Astrocyte (in vitro differentiated cells and primary cell): ENCODE data around the gene OR5AP2.

Source experiments
- EZH2 ChIP-seq: IDR thresholded peaks from 2 replicates; pipeline ENCODE4 v1.6.1; 2012; ENCODE audit warnings: mild to moderate bottlenecking, low read length, inconsistent platforms; ENCODE audit not compliant: insufficient read depth
- TF ChIP-seq, protein P1 (sequence below): IDR thresholded peaks from 2 replicates; pipeline ENCODE4 v1.5.1; 2011; ENCODE audit warnings: low read depth, mild to moderate bottlenecking, inconsistent platforms, low read length, moderate library complexity; ENCODE audit not compliant: insufficient read depth

DNA sequence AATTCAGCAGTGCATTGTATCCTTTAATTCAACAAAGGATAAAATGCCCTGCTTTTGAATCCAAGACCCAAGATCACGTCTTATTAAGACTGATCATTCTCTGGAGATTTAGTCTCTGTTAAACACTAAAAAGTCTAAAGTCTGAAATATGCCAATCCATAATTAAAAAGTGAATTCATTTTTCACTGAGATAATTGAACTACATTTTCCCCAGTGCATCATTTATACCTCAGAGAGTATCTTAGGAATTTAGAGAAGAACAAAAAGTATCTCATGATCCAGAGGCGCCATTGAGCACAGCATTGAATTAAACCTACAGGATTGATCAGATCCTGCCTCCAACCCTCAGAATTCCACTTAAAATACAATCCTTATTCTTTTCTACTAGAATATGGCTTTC is 5.4 kb downstream of the OR5AP2 start:
- TF ChIP-seq, protein P1, sequence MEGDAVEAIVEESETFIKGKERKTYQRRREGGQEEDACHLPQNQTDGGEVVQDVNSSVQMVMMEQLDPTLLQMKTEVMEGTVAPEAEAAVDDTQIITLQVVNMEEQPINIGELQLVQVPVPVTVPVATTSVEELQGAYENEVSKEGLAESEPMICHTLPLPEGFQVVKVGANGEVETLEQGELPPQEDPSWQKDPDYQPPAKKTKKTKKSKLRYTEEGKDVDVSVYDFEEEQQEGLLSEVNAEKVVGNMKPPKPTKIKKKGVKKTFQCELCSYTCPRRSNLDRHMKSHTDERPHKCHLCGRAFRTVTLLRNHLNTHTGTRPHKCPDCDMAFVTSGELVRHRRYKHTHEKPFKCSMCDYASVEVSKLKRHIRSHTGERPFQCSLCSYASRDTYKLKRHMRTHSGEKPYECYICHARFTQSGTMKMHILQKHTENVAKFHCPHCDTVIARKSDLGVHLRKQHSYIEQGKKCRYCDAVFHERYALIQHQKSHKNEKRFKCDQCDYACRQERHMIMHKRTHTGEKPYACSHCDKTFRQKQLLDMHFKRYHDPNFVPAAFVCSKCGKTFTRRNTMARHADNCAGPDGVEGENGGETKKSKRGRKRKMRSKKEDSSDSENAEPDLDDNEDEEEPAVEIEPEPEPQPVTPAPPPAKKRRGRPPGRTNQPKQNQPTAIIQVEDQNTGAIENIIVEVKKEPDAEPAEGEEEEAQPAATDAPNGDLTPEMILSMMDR: no peak
- no peak for TF ChIP-seq EZH2
